GM12872 (cell line): Measurements from ENCODE around the gene MYL12A.
A peak's percentile ranks its signal among the peaks of the same experiment; 100 is the strongest.

ENCODE experiments used
- TF ChIP-seq, protein P1 (sequence below): IDR thresholded peaks from 3 replicates; pipeline ENCODE4 v1.5.1; 2011; ENCODE audit warnings: low read depth, mild to moderate bottlenecking, low read length, moderate library complexity; ENCODE audit not compliant: insufficient read depth

The MYL12A gene

GRCh38 chr18:3268306-3268705, 20.7 kb downstream of the MYL12A start:
- TF ChIP-seq, protein P1, sequence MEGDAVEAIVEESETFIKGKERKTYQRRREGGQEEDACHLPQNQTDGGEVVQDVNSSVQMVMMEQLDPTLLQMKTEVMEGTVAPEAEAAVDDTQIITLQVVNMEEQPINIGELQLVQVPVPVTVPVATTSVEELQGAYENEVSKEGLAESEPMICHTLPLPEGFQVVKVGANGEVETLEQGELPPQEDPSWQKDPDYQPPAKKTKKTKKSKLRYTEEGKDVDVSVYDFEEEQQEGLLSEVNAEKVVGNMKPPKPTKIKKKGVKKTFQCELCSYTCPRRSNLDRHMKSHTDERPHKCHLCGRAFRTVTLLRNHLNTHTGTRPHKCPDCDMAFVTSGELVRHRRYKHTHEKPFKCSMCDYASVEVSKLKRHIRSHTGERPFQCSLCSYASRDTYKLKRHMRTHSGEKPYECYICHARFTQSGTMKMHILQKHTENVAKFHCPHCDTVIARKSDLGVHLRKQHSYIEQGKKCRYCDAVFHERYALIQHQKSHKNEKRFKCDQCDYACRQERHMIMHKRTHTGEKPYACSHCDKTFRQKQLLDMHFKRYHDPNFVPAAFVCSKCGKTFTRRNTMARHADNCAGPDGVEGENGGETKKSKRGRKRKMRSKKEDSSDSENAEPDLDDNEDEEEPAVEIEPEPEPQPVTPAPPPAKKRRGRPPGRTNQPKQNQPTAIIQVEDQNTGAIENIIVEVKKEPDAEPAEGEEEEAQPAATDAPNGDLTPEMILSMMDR = no peak

GRCh38 chr18:3269241-3269913, 21.8 kb downstream of the MYL12A start:
- TF ChIP-seq, protein P1 = no peak

- TF ChIP-seq, protein P1 = no peak
Measured at GRCh38 chr18:3269914-3270299, 22.3 kb downstream of the MYL12A start.

- TF ChIP-seq, protein P1 = no peak
Measured at GRCh38 chr18:3273042-3273441, 25.4 kb downstream of the MYL12A start.

DNA sequence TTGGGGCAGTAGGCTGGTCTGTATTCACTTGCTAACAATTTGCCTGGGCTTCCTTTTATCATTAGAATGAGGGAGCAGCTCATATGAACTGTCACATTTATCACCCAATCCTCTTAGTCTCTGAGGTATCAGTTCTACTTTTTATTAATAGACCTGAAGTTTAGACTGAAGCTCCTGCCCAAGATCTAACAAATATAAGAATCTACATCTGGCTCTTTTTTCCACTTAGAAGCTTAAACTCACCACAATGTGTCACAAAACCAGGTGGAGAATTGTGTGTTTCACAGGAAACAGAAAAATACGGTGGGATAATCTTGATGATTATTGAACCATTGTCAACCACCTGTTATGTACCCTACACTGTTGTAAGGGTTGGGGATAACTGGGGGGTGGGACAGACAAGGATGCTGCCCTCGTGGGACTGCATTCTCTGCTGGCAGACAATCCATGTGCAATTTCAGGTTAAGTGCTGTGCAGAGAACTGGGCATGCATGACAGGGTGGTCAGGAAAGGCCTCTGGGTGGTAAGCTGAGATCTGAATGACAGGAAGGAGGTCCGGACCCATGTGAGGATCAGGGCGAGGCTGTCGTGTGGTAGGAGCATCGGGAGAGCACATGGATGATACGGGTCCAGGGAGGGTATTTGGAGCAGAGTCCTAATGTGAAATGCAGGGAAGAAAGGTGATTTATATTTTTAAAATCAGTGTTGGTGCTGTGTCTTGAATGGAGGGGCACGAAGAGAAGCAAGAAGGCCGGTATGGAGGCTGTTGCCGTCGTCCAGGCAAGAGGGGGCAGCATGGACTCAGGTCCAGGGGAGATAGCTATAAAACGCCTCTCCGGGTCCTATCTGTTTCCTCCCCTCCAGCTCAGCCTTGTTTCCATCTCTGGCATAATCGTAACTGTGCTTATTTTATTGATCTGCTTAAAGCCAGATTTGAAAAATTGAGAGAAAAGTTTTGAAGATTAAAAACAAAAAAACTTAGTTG, 31.9 kb downstream of the MYL12A start:
- TF ChIP-seq, protein P1 = no peak

GRCh38 chr18:3281456-3282400, 34.1 kb downstream of the MYL12A start:
- TF ChIP-seq, protein P1 = peak; percentile 47; the same call in 1 of the 3 replicates
